Heart left ventricle (tissue), 16 donors: Measurements from ENCODE around the gene ZNF25. TPM values are rescaled to one million over a fixed set of nuclear protein-coding genes. Genes with fewer than 3 reads are reported as not detected.

ENCODE experiments used
- ATAC-seq, 4 donors: fragments of 200-7000 bp; cut with Tn5 transposase; one replicate each; pipeline ENCODE4 v1.9.1; 2020 to 2022; ENCODE audit warnings: moderate library complexity in 4 of 4, mild to moderate bottlenecking in 3 of 4, moderate number of reproducible peaks in 1 of 4
- DNase-seq, 5 donors: peaks; one replicate each; pipeline ENCODE4 v3.0.0-alpha.2; 2020
- H3K27ac ChIP-seq, 12 donors: fragments of 200-600 bp; sonication (generic) in 4 of 12; one replicate each; pipeline versions ENCODE4 v1.5.0 to v1.8.0; 2016 to 2022; ENCODE audit warnings: mild to moderate bottlenecking in 2 of 12
- H3K27me3 ChIP-seq, 9 donors: fragments of 200-600 bp; sonication (generic) in 2 of 9; one replicate each; pipeline versions ENCODE4 v1.5.1 to v1.8.0; 2016 to 2022; ENCODE audit warnings: mild to moderate bottlenecking in 3 of 9
- H3K36me3 ChIP-seq, 9 donors: fragments of 200-600 bp; sonication (generic) in 2 of 9; one replicate each; pipeline versions ENCODE4 v1.5.0 to v1.8.0; 2018 to 2022; ENCODE audit warnings: mild to moderate bottlenecking in 2 of 9
- H3K4me1 ChIP-seq, 12 donors: fragments of 200-600 bp; sonication (generic) in 4 of 12; one replicate each; pipeline versions ENCODE4 v1.5.0 to v1.8.0; 2016 to 2022; ENCODE audit warnings: mild to moderate bottlenecking in 3 of 12
- H3K4me3 ChIP-seq, 12 donors: fragments of 200-600 bp; sonication (generic) in 4 of 12; one replicate each; pipeline versions ENCODE4 v1.5.0 to v1.8.0; 2017 to 2022; ENCODE audit warnings: mild to moderate bottlenecking in 9 of 12, moderate library complexity in 4 of 12
- H3K9me3 ChIP-seq, 12 donors: fragments of 200-600 bp; sonication (generic) in 4 of 12; one replicate each; pipeline versions ENCODE4 v1.5.0 to v1.8.0; 2016 to 2022; ENCODE audit warnings: mild to moderate bottlenecking in 1 of 12
- POLR2A ChIP-seq, 2 donors: fragments of 450-650 bp; IDR thresholded peaks; one replicate each; pipeline ENCODE4 v1.6.1; 2017; ENCODE audit warnings: antibody characterized with exemption in 2 of 2, mild to moderate bottlenecking in 2 of 2, moderate library complexity in 2 of 2
- WGBS, 4 donors: extraction: QIAGEN DNeasy Blood & Tissue Kit in 2 of 4; methylation state at CpG; one replicate each; pipeline versions ENCODE4 v1.1.5 to v1.1.7; 2013 to 2018; 5-methylcytosine and 5-hydroxymethylcytosine counted together
- intact Hi-C, 10 donors: fragments of 100-400 bp; cut with DNase I; formaldehyde crosslinking; loops; one replicate each; pipeline versions ENCODE4 v1.11.1 to v1.14.2; 2022
- polyA plus RNA-seq, 2 donors: library from polyadenylated mRNA; stranded (reverse); fragments of 200-250 nt; gene quantifications; one replicate each; pipeline ENCODE4 v1.2.3, GENCODE V29; 2013
- total RNA-seq, 9 donors: library from RNA; depleted of rRNA in 2 of 9; stranded (reverse); fragments of >200 nt in 2 of 9; fragmentation: NEBNext Ultra II Directional in 3 of 9; extraction: Animal tissue kit (Norgen Biotek cat#: 25700) in 3 of 9; gene quantifications; one replicate each; pipeline versions ENCODE4 v1.1.0 to v1.2.4, GENCODE V29; 2016 to 2023
- TF ChIP-seq, protein P1 (sequence below), 12 donors: fragments of 200-600 bp; sonication (generic) in 4 of 12; IDR thresholded peaks; one replicate each; pipeline versions ENCODE4 v1.5.0 to v1.8.0; 2018 to 2022; ENCODE audit warnings: antibody characterized with exemption in 12 of 12, mild to moderate bottlenecking in 5 of 12
- donor health status: ischemic (EF 13 %, LVEDD 7.1; RV severe dilation, severe dysfunction).
- donor health status: healthy with polysubstance abuse.
- donor health status: DM: no; HTN: yes; CAD: no.
- donor health status: DM: no; HTN: no; CAD: no.
- donor health status: ischemic (EF 25% LVEDD 6.9; RV normal size, moderate dysfunction).
- donor health status: ischemic (EF 25% LVEDD 5.7; RV mildly dilated, moderate dysfunction).
- donor health status: healthy.
- donor health status: DM: yes; HTN: yes; CAD: no.
- donor health status: ischemic (EF 35%, LVEDD 5.7; RV mildly dilated, moderate dysfunction).
- donor health status: nonischemic (EF 11% LVEDD 7.7; RV severe dilation, severe dysfunction).
- donor health status: DM: yes; HTN: yes; CAD: no.
- donor health status: PGD.
- donor health status: ischemic (EF 29% LVEDD 5.4; RV normal size, mild dysfunction).
- donor health status: nonischemic (EF 23%, LVEDD 6.1; RV moderate dilation, normal function).

The ZNF25 gene
- total and polyA plus RNA-seq, 11 donors: 3.8 to 20.2 (median 15.5) TPM

DNA sequence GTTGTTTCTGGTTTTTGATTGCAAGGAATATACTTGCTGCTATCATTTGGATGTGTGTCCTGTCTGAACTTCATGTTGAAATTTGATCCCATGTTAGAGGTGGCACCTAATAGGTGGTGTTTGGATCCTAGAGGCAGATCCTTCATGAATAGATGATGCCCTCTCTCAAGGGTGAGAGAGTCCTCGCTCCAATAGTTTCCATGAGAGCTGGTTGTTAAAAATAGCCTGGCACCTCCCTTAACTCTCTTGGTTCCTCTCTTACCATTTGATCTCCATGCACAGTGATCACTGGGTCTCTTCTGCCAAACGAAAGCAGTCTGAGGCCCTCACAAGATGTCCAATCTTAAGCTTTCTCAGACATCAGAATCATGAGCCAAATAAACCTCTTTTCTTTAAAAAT lies 70.1 kb downstream of the ZNF25 start:
- H3K36me3 ChIP-seq: no peaks in the 10 kb centered on the region
- intact Hi-C loops: no loop called here
- H3K4me3 ChIP-seq: no peak overlapping the region
- H3K4me1 ChIP-seq: no peaks in the 10 kb centered on the region
- TF ChIP-seq, protein P1, sequence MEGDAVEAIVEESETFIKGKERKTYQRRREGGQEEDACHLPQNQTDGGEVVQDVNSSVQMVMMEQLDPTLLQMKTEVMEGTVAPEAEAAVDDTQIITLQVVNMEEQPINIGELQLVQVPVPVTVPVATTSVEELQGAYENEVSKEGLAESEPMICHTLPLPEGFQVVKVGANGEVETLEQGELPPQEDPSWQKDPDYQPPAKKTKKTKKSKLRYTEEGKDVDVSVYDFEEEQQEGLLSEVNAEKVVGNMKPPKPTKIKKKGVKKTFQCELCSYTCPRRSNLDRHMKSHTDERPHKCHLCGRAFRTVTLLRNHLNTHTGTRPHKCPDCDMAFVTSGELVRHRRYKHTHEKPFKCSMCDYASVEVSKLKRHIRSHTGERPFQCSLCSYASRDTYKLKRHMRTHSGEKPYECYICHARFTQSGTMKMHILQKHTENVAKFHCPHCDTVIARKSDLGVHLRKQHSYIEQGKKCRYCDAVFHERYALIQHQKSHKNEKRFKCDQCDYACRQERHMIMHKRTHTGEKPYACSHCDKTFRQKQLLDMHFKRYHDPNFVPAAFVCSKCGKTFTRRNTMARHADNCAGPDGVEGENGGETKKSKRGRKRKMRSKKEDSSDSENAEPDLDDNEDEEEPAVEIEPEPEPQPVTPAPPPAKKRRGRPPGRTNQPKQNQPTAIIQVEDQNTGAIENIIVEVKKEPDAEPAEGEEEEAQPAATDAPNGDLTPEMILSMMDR (IDR thresholded peaks at IDR 0.05): no peak
- no peak for TF ChIP-seq POLR2A (IDR thresholded peaks at IDR 0.05)
- peaks cover 0 to 8% (median 0%) of the 10 kb centered on the region in 12 donors for H3K9me3 ChIP-seq
- ATAC-seq (peak in 3 of 4 donors; percentile 55 to 78 (median 71)), DNase-seq (no peak)
- WGBS, 4 donors: 22 to 38% (median 23%) methylated on average over 2 of the region's 2 CpGs
- no peak overlapping the region for H3K27ac ChIP-seq
- no peaks in the 10 kb centered on the region for H3K27me3 ChIP-seq

Other genes with a start within 250 kb of the ZNF25 start
- 10 to 100 TPM in 3 of 9 donors, 1 to 10 TPM in 6; 6.3 to 14.7 (median 9.1) TPM for gene ZNF248, start 119.0 kb downstream of the ZNF25 start, total RNA-seq
- 1 to 10 TPM; 5.0 to 5.7 TPM for gene ZNF248, start 119.0 kb downstream of the ZNF25 start, polyA plus RNA-seq
- gene ZNF33A, start 34.0 kb upstream of the ZNF25 start, total RNA-seq: 10 to 100 TPM; 15.6 to 29.7 (median 19.0) TPM
- gene ZNF33A, start 34.0 kb upstream of the ZNF25 start, polyA plus RNA-seq: 1 to 10 TPM; 8.9 to 9.4 TPM
- 10 to 100 TPM in 1 of 9 donors, 1 to 10 TPM in 8; 5.6 to 10.0 (median 7.8) TPM for gene ZNF37A, start 117.7 kb upstream of the ZNF25 start, total RNA-seq
- gene ZNF37A, start 117.7 kb upstream of the ZNF25 start, polyA plus RNA-seq: 1 to 10 TPM; 5.5 to 6.6 TPM